ENCODE data around the gene CCDC188. TPM values are rescaled to one million over a fixed set of nuclear protein-coding genes. Genes with fewer than 3 reads are reported as not detected.
A peak's percentile ranks its signal among the peaks of the same experiment; 100 is the strongest.

The CCDC188 gene
- total RNA-seq, 2 experiments from 2014 or later, result not detected

DNA sequence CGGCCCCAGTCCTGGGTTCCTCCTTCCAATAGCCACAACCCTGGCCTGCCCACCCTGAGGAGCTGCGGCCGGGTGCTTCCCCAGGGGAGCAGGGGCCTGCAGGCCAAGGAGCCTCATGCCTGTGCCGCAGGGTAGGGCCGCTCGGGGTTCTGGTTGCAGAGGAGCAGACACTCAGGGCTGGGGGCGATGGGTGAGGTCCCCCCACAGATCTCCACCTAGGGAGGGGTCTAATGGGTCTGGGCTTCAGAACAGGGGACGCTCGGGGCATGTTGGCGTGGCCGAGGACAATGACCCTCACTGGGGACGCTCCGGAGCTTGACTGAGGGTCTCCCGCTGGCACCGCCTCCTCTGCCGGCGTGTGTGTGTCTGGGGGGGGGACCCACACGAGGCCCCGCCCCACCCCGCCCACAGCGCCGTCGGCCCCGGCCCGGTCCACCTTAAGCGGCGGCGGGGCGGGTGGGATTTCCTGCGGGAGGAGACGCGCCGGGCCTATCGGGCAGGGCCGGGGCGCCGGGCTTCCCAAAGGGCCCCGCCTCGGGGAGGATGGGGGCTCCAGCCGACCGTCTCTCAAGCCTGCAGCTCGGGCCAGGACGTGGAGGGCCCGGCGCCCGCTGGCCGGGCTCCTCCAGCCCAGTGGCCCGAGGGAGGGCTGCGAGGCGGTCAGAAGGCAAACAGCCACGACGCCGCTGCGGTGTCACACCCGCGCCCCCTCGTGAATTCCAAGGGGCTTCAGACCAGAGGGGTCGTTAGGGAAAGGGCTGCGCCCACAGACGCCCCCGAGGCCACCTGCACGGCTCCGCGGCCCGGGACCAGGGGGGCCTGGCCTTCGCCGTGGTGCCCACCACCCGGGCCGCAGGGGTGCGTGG lies 19.9 kb downstream of the CCDC188 start:
- ChIA-PET CTCF (ENCODE audit: unreplicated experiment) (no interaction called here), POLR2A (no interaction called here)
- no peak; the same call in 1 of the 2 replicates for TF ChIP-seq EZH2phosphoT487 (IDR thresholded peaks at IDR 0.05; ENCODE audit: borderline replicate concordance, low read depth, low read length)
- TF ChIP-seq, protein P1, sequence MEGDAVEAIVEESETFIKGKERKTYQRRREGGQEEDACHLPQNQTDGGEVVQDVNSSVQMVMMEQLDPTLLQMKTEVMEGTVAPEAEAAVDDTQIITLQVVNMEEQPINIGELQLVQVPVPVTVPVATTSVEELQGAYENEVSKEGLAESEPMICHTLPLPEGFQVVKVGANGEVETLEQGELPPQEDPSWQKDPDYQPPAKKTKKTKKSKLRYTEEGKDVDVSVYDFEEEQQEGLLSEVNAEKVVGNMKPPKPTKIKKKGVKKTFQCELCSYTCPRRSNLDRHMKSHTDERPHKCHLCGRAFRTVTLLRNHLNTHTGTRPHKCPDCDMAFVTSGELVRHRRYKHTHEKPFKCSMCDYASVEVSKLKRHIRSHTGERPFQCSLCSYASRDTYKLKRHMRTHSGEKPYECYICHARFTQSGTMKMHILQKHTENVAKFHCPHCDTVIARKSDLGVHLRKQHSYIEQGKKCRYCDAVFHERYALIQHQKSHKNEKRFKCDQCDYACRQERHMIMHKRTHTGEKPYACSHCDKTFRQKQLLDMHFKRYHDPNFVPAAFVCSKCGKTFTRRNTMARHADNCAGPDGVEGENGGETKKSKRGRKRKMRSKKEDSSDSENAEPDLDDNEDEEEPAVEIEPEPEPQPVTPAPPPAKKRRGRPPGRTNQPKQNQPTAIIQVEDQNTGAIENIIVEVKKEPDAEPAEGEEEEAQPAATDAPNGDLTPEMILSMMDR (conservative IDR thresholded peaks at IDR 0.05; ENCODE audit: low read length), result no peak
- peaks cover 4% of the 10 kb centered on the region; the same call in 1 of the 2 replicates for H4K20me1 ChIP-seq (ENCODE audit: insufficient read depth, low read length)
- no TSS peak for BruUV-seq (replicated peaks)
- no peak overlapping the region for H3K27ac ChIP-seq (ENCODE audit: low read depth, low read length, poor library complexity, severe bottlenecking)
- no peaks in the 10 kb centered on the region for H3K9me3 ChIP-seq (ENCODE audit: low read length)
- no peaks in the 10 kb centered on the region for H3K79me2 ChIP-seq (ENCODE audit: insufficient read depth, low read depth, low read length)
- H2AFZ ChIP-seq (ENCODE audit: low read length), result no peak overlapping the region
- H3K4me1 ChIP-seq (ENCODE audit: insufficient read depth, low read length, poor library complexity, severe bottlenecking), result peaks cover 20% of the 10 kb centered on the region
- DNase-seq (ENCODE audit: low spot score), result no peak
- intact Hi-C loops (cut with micrococcal nuclease; ENCODE audit: unreplicated experiment), result no loop called here
- peak overlapping the region; percentile 29; the same call in 1 of the 2 replicates for H3K4me2 ChIP-seq (ENCODE audit: low read length)
- H3K9me2 ChIP-seq (ENCODE audit: insufficient read depth, low read length), result no peaks in the 10 kb centered on the region
- H3K36me3 ChIP-seq (ENCODE audit: insufficient read depth, low read length), result peaks cover 29% of the 10 kb centered on the region
- H3K4me3 ChIP-seq (ENCODE audit: low read depth, low read length, poor library complexity, severe bottlenecking), result peak overlapping the region; percentile 23

DNA sequence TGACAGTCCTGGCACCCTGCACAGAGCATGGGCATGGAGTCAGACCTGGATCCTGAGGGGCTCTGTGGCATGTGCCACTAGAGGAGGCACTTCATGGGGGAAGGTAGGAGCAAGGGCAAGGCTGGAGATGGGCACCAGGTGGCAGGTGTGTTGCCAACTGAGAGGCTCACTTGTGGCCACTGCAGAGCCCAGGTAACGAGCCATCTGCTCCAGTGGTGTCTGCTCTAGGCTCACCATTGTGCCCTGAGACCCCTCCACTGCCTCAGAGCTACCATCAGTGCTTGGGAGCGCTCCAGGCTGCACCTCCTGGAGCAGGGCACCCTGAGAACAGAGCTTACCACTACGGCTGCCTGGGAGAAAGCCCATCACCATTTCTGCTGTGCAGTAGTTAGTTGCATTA lies 20.5 kb downstream of the CCDC188 start:
- peaks cover 4% of the 10 kb centered on the region for H4K20me1 ChIP-seq (ENCODE audit: insufficient read depth, low read length)
- CTCF ChIA-PET (ENCODE audit: unreplicated experiment), result no interaction called here
- intact Hi-C loops (cut with micrococcal nuclease; ENCODE audit: unreplicated experiment), result no loop called here
- H3K9me2 ChIP-seq (ENCODE audit: insufficient read depth, low read length), result no peaks in the 10 kb centered on the region
- H2AFZ ChIP-seq (ENCODE audit: low read length), result no peak overlapping the region
- no peak overlapping the region for H3K4me3 ChIP-seq (ENCODE audit: low read depth, low read length, poor library complexity, severe bottlenecking)
- TF ChIP-seq, protein P1 (conservative IDR thresholded peaks at IDR 0.05; ENCODE audit: low read length), result no peak
- 0 out of 2 replicates have a peak, but pooled peaks have one; percentile 26 for TF ChIP-seq EZH2phosphoT487 (IDR thresholded peaks at IDR 0.05; ENCODE audit: borderline replicate concordance, low read depth, low read length)
- no peaks in the 10 kb centered on the region for H3K9me3 ChIP-seq (ENCODE audit: low read length)
- H3K4me1 ChIP-seq (ENCODE audit: insufficient read depth, low read length, poor library complexity, severe bottlenecking), result peaks cover 13% of the 10 kb centered on the region
- POLR2A ChIA-PET, result no interaction called here
- no peak for DNase-seq (ENCODE audit: low spot score)
- no peaks in the 10 kb centered on the region for H3K79me2 ChIP-seq (ENCODE audit: insufficient read depth, low read depth, low read length)
- H3K36me3 ChIP-seq (ENCODE audit: insufficient read depth, low read length), result peaks cover 35% of the 10 kb centered on the region
- H3K4me2 ChIP-seq (ENCODE audit: low read length), result no peak overlapping the region
- no peak overlapping the region for H3K27ac ChIP-seq (ENCODE audit: low read depth, low read length, poor library complexity, severe bottlenecking)
- no TSS peak for BruUV-seq (replicated peaks)

DNA sequence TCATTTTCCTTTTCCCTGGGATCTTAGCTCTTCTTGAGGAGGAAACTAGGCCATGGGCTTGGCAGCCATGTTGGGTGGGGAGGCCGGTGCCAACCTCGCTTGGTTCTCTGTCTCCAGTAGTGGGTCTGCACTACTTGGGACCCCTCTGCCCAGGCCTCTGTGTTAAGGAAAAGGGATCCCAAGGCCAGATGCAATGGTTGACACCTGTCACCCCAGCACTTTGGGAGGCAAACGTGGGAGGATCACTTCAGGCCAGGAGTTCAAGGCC lies 21.2 kb downstream of the CCDC188 start:
- BruUV-seq (replicated peaks), result no TSS peak
- intact Hi-C loops (cut with micrococcal nuclease; ENCODE audit: unreplicated experiment), result loop anchor here (1.0 kb wide), 1 partner anchor 159 kb away; no protein-coding TSS in a partner anchor
- no peaks in the 10 kb centered on the region for H3K9me2 ChIP-seq (ENCODE audit: insufficient read depth, low read length)

More for the DNA sequence above, 21.2 kb downstream of the CCDC188 start:
- Histone ChIP-seq H3K4me1 (ENCODE audit: insufficient read depth, low read length, poor library complexity, severe bottlenecking) (peaks cover 11% of the 10 kb centered on the region), H3K4me2 (ENCODE audit: low read length) (no peak overlapping the region), H3K79me2 (ENCODE audit: insufficient read depth, low read depth, low read length) (no peaks in the 10 kb centered on the region), H3K36me3 (ENCODE audit: insufficient read depth, low read length) (peaks cover 42% of the 10 kb centered on the region), H4K20me1 (ENCODE audit: insufficient read depth, low read length) (peaks cover 8% of the 10 kb centered on the region), H3K27ac (ENCODE audit: low read depth, low read length, poor library complexity, severe bottlenecking) (no peak overlapping the region), H3K9me3 (ENCODE audit: low read length) (no peaks in the 10 kb centered on the region), H3K4me3 (ENCODE audit: low read depth, low read length, poor library complexity, severe bottlenecking) (no peak overlapping the region), H2AFZ (ENCODE audit: low read length) (no peak overlapping the region)
- ChIA-PET CTCF (ENCODE audit: unreplicated experiment) (no interaction called here), POLR2A (no interaction called here)
- no peak for TF ChIP-seq EZH2phosphoT487 (IDR thresholded peaks at IDR 0.05; ENCODE audit: borderline replicate concordance, low read depth, low read length)
- TF ChIP-seq, protein P1 (conservative IDR thresholded peaks at IDR 0.05; ENCODE audit: low read length), result no peak
- no peak for DNase-seq (ENCODE audit: low spot score)

All from OCI-LY7 (cell line).